CD4-positive, alpha-beta memory T cell (primary cell): Measurements from ENCODE around the gene NAPSA. TPM values are rescaled to one million over a fixed set of nuclear protein-coding genes. Genes with fewer than 3 reads are reported as not detected.
A peak's percentile ranks its signal among the peaks of the same experiment; 100 is the strongest.

Experiments used
- CTCF ChIA-PET: fragments of 350-600 bp; sonication (Branson Sonifier 250); formaldehyde crosslinking; loops from one replicate; lab custom pipeline; 2021; ENCODE audit warnings: inconsistent platforms; ENCODE audit not compliant: partially characterized antibody; lab: Charles Lee
- POLR2A ChIA-PET: fragments of 350-600 bp; sonication (Branson Sonifier 250); formaldehyde crosslinking; loops from one replicate; lab custom pipeline; 2021; ENCODE audit not compliant: partially characterized antibody; lab: Charles Lee
- DNase-seq, 5 donors: peaks; one replicate each; pipeline versions ENCODE4 v3.0.0 to v3.0.0-alpha.2; 2020 to 2022; ENCODE audit warnings: mixed read lengths in 1 of 5
- H3K27ac ChIP-seq: one replicate; pipeline ENCODE4 v1.7.0; 2013; ENCODE audit warnings: low read depth, low read length
- H3K27me3 ChIP-seq: 2 replicates; pipeline ENCODE4 v1.7.0; 2013; ENCODE audit warnings: mild to moderate bottlenecking, low read length, moderate library complexity; ENCODE audit not compliant: insufficient read depth
- H3K36me3 ChIP-seq: 2 replicates; pipeline ENCODE4 v1.7.0; 2013; ENCODE audit warnings: mild to moderate bottlenecking, low read length, moderate library complexity; ENCODE audit not compliant: insufficient read depth
- H3K4me1 ChIP-seq: 2 replicates; pipeline ENCODE4 v1.7.0; 2013; ENCODE audit warnings: mild to moderate bottlenecking, low read length, moderate library complexity; ENCODE audit not compliant: insufficient read depth
- H3K4me3 ChIP-seq, 2 donors: one replicate each; pipeline ENCODE4 v1.7.0; 2013; ENCODE audit warnings: low read length in 2 of 2, mild to moderate bottlenecking in 1 of 2
- H3K9me3 ChIP-seq, 2 donors: one replicate each; pipeline ENCODE4 v1.7.0; 2013; ENCODE audit warnings: low read length in 2 of 2, control low read depth in 1 of 2; ENCODE audit not compliant: control insufficient read depth in 1 of 2
- H3K27ac Mint-ChIP-seq, 7 donors: one replicate each; pipeline ENCODE4 v1.8.0; 2020 to 2021; ENCODE audit warnings: mixed read lengths in 7 of 7, mild to moderate bottlenecking in 6 of 7, inconsistent platforms in 3 of 7, moderate library complexity in 3 of 7
- H3K27me3 Mint-ChIP-seq, 2 donors: one replicate each; pipeline ENCODE4 v1.8.0; 2020 to 2021; ENCODE audit warnings: mixed read lengths in 2 of 2
- H3K36me3 Mint-ChIP-seq, 2 donors: one replicate each; pipeline ENCODE4 v1.8.0; 2020 to 2021; ENCODE audit warnings: mixed read lengths in 2 of 2, inconsistent platforms in 1 of 2, mild to moderate bottlenecking in 1 of 2
- H3K4me1 Mint-ChIP-seq, 4 donors: one replicate each; pipeline ENCODE4 v1.8.0; 2020 to 2021; ENCODE audit warnings: mixed read lengths in 4 of 4, mild to moderate bottlenecking in 1 of 4
- H3K4me3 Mint-ChIP-seq, 8 donors: one replicate each; pipeline ENCODE4 v1.8.0; 2020 to 2021; ENCODE audit warnings: mixed read lengths in 8 of 8, mild to moderate bottlenecking in 7 of 8, moderate library complexity in 6 of 8, inconsistent platforms in 3 of 8
- H3K9me3 Mint-ChIP-seq, 8 donors: one replicate each; pipeline ENCODE4 v1.8.0; 2020 to 2021; ENCODE audit warnings: mixed read lengths in 8 of 8, mild to moderate bottlenecking in 5 of 8, inconsistent platforms in 3 of 8, moderate library complexity in 1 of 8
- intact Hi-C: fragments of 100-400 bp; cut with micrococcal nuclease; formaldehyde crosslinking; loops from one replicate; pipeline ENCODE4 v1.15.1; 2023
- polyA plus RNA-seq, 2 donors: library from polyadenylated mRNA; unstranded; fragments of 300-500 nt; fragmentation: Illumina TruSeq; gene quantifications; one replicate each; pipeline ENCODE4 v1.2.3, GENCODE V29; 2021
- total RNA-seq, 2 experiments: library from RNA; stranded (reverse); gene quantifications; one replicate each; pipeline ENCODE4 v1.2.3, GENCODE V29; 2021

The NAPSA gene
- total and polyA plus RNA-seq, 4 experiments from 2014 or later, result 0.57 to 6.6 (median 2.7) TPM

GRCh38 chr19:50368649-50369570, 3.5 kb upstream of the NAPSA start:
- peaks cover 26% of the 10 kb centered on the region for H3K4me1 ChIP-seq
- no peaks in the 10 kb centered on the region for H3K27me3 ChIP-seq
- H3K9me3 ChIP-seq, result no peaks in the 10 kb centered on the region
- Mint-ChIP-seq H3K4me1 (peaks cover 17 to 43% (median 28%) of the 10 kb centered on the region in 4 donors), H3K27me3 (no peaks in the 10 kb centered on the region), H3K36me3 (peaks cover 0 to 3% of the 10 kb centered on the region in 2 donors), H3K27ac (peak overlapping the region; percentile 62 to 96 (median 90)), H3K4me3 (peak overlapping the region; percentile 85 to 97 (median 90)), H3K9me3 (no peaks in the 10 kb centered on the region)
- POLR2A ChIA-PET, result interaction anchor here (0.6 to 3.5 kb wide), 6 partner anchors 11 to 740 kb away, joined by 3 to 35 read pairs (median 6); partner anchors contain the start of genes CTU1 and POLD1
- intact Hi-C loops, result loop anchor here (1.0 to 2.0 kb wide), 6 partner anchors 12 to 187 kb away; partner anchors contain the start of genes JOSD2 and POLD1
- no peaks in the 10 kb centered on the region for H3K36me3 ChIP-seq
- peak overlapping the region; percentile 32 to 88 for H3K4me3 ChIP-seq
- peak overlapping the region; percentile 56 for H3K27ac ChIP-seq
- CTCF ChIA-PET, result interaction anchor here (0.6 to 4.3 kb wide), 14 partner anchors 9 to 553 kb away, joined by 3 to 47 read pairs (median 4); partner anchors contain the start of gene JOSD2
- DNase-seq, result peak; percentile 71 to 78 (median 78)

- H3K36me3 Mint-ChIP-seq, result peaks cover 0 to 4% of the 10 kb centered on the region in 2 donors
Observed at GRCh38 chr19:50362656-50363424, 2.6 kb downstream of the NAPSA start.

GRCh38 chr19:50362030-50362412, 3.4 kb downstream of the NAPSA start:
- peaks cover 0 to 4% of the 10 kb centered on the region in 2 donors for H3K36me3 Mint-ChIP-seq
- intact Hi-C loops, result no loop called here
- ChIA-PET CTCF (no interaction called here), POLR2A (interaction anchor here (1.6 kb wide), 1 partner anchor 29 kb away, joined by 4 read pairs; no protein-coding TSS in a partner anchor)
- Histone ChIP-seq H3K4me3 (no peak overlapping the region), H3K27ac (no peak overlapping the region), H3K4me1 (peaks cover 38% of the 10 kb centered on the region), H3K36me3 (no peaks in the 10 kb centered on the region), H3K27me3 (no peaks in the 10 kb centered on the region), H3K9me3 (no peaks in the 10 kb centered on the region)
- peak overlapping the region in 1 of 7 donors; percentile 31 for H3K27ac Mint-ChIP-seq
- DNase-seq, result no peak
- H3K4me1 Mint-ChIP-seq, result peaks cover 27 to 78% (median 52%) of the 10 kb centered on the region in 4 donors
- peaks cover 0 to 2% of the 10 kb centered on the region in 2 donors for H3K27me3 Mint-ChIP-seq
- no peak overlapping the region for H3K4me3 Mint-ChIP-seq
- H3K9me3 Mint-ChIP-seq, result no peaks in the 10 kb centered on the region

More at GRCh38 chr19:50362656-50363424, 2.6 kb downstream of the NAPSA start:
- Mint-ChIP-seq H3K27me3 (peaks cover 0 to 2% of the 10 kb centered on the region in 2 donors), H3K4me1 (peaks cover 26 to 77% (median 51%) of the 10 kb centered on the region in 4 donors), H3K4me3 (peak overlapping the region in 5 of 8 donors; percentile 14 to 87 (median 61)), H3K27ac (peak overlapping the region in 3 of 7 donors; percentile 20 to 72 (median 64)), H3K9me3 (no peaks in the 10 kb centered on the region)
- POLR2A ChIA-PET, result interaction anchor here (1.1 kb wide), 1 partner anchor 21 kb away, joined by 7 read pairs; the partner anchor contains the start of gene POLD1
- intact Hi-C loops, result no loop called here
- Histone ChIP-seq H3K4me1 (peaks cover 38% of the 10 kb centered on the region), H3K27me3 (no peaks in the 10 kb centered on the region), H3K9me3 (no peaks in the 10 kb centered on the region), H3K27ac (no peak overlapping the region), H3K36me3 (no peaks in the 10 kb centered on the region), H3K4me3 (no peak overlapping the region)
- CTCF ChIA-PET, result no interaction called here
- DNase-seq, result no peak

- CTCF ChIA-PET, result no interaction called here
- peaks cover 0 to 4% of the 10 kb centered on the region in 2 donors for H3K36me3 Mint-ChIP-seq
- Histone ChIP-seq H3K27me3 (no peaks in the 10 kb centered on the region), H3K27ac (no peak overlapping the region), H3K4me3 (no peak overlapping the region), H3K36me3 (no peaks in the 10 kb centered on the region), H3K4me1 (peaks cover 38% of the 10 kb centered on the region), H3K9me3 (no peaks in the 10 kb centered on the region)
- peaks cover 29 to 81% (median 53%) of the 10 kb centered on the region in 4 donors for H3K4me1 Mint-ChIP-seq
- H3K9me3 Mint-ChIP-seq, result no peaks in the 10 kb centered on the region
- no peak for DNase-seq
- intact Hi-C loops, result no loop called here
- H3K27me3 Mint-ChIP-seq, result peaks cover 0 to 2% of the 10 kb centered on the region in 2 donors
- peak overlapping the region in 1 of 8 donors; percentile 39 for H3K4me3 Mint-ChIP-seq
- POLR2A ChIA-PET, result interaction anchor here (1.6 kb wide), 1 partner anchor 28 kb away, joined by 4 read pairs; no protein-coding TSS in a partner anchor
- H3K27ac Mint-ChIP-seq, result peak overlapping the region in 2 of 7 donors; percentile 32 to 89
Observed at GRCh38 chr19:50361290-50362029, 4.0 kb downstream of the NAPSA start.

- CTCF ChIA-PET, result interaction anchor here (2.8 kb wide), 1 partner anchor 10 kb away, joined by 47 read pairs; no protein-coding TSS in a partner anchor
- intact Hi-C loops, result loop anchor here (5.0 kb wide), 1 partner anchor 118 kb away; the partner anchor contains the start of genes EMC10 and GARIN5A
- Histone ChIP-seq H3K27ac (peak overlapping the region; percentile 95), H3K36me3 (no peaks in the 10 kb centered on the region), H3K27me3 (no peaks in the 10 kb centered on the region), H3K4me3 (no peak overlapping the region), H3K9me3 (no peaks in the 10 kb centered on the region), H3K4me1 (peaks cover 26% of the 10 kb centered on the region)
- Mint-ChIP-seq H3K27ac (peak overlapping the region; percentile 97 to 98 (median 98)), H3K4me1 (peaks cover 20 to 62% (median 39%) of the 10 kb centered on the region in 4 donors), H3K9me3 (no peaks in the 10 kb centered on the region), H3K4me3 (peak overlapping the region in 7 of 8 donors; percentile 84 to 95 (median 90)), H3K27me3 (peaks cover 0 to 2% of the 10 kb centered on the region in 2 donors), H3K36me3 (peaks cover 0 to 4% of the 10 kb centered on the region in 2 donors)
- no peak for DNase-seq
- POLR2A ChIA-PET, result interaction anchor here (0.6 to 3.2 kb wide), 7 partner anchors 10 to 445 kb away, joined by 3 to 46 read pairs (median 27); partner anchors contain the start of genes JOSD2, NR1H2 and POLD1
Observed at GRCh38 chr19:50359328-50359818, 6.1 kb downstream of the NAPSA start.
